ENCODE data around the gene SLC7A4. TPM values are rescaled to one million over a fixed set of nuclear protein-coding genes. Genes with fewer than 3 reads are reported as not detected.

SLC7A4 gene
- total and polyA plus RNA-seq, 2 of the 8 experiments (the other 6 are each of a cell fraction or from before 2014, with no cell fraction given) = 0.92 TPM; not detected in 1

GRCh38 chr22:20987375-20987774 lies 45.0 kb downstream of the SLC7A4 start:
- Histone ChIP-seq H3K9me3 (ENCODE audit: insufficient read depth in 2 of 2, low read depth in 1 of 2, low read length in 1 of 2) (no peaks in the 10 kb centered on the region), H3K18ac (ENCODE audit: extremely low read depth, low read length) (no peak overlapping the region), H4K5ac (ENCODE audit: insufficient read length, low read depth, low read length) (no peak overlapping the region), H2BK12ac (ENCODE audit: low read depth, low read length) (no peak overlapping the region), H3K23me2 (ENCODE audit: low read depth, low read length) (peaks cover 1% of the 10 kb centered on the region), H2BK20ac (ENCODE audit: low read length) (no peak overlapping the region), H3K79me2 (ENCODE audit: control insufficient read depth in 1 of 2, insufficient read depth in 2 of 2, low read length in 2 of 2) (no peaks in the 10 kb centered on the region), H3K9ac (replicated peaks in 1 of 4; ENCODE audit: extremely low read depth in 1 of 4, low read depth in 3 of 4, low read length in 3 of 4) (no peak overlapping the region), H3K4me3 (ENCODE audit: extremely low read depth in 1 of 4, insufficient read depth in 2 of 4, low read depth in 3 of 4, low read length in 4 of 4) (no peak overlapping the region), H4K20me1 (replicated peaks in 1 of 2; ENCODE audit: control insufficient read depth in 1 of 2, insufficient read depth in 2 of 2, low read length in 2 of 2) (peaks cover 0 to 8% of the 10 kb centered on the region in 2 experiments), H3K4me1 (replicated peaks in 1 of 4; ENCODE audit: control insufficient read depth in 3 of 4, insufficient read depth in 4 of 4, low read length in 3 of 4) (peaks cover 0 to 5% (median 0%) of the 10 kb centered on the region in 4 experiments; a peak in 2 of 7 replicates), H2AK5ac (ENCODE audit: low read depth, low read length) (no peak overlapping the region), H2BK15ac (ENCODE audit: low read length) (no peak overlapping the region), H3K4ac (replicated peaks; ENCODE audit: insufficient read length, low read depth, low read length) (no peak overlapping the region), H3K36me3 (ENCODE audit: control insufficient read depth in 2 of 4, insufficient read depth in 4 of 4, low read length in 3 of 4) (peaks cover 0 to 7% (median 2%) of the 10 kb centered on the region in 4 experiments; a peak in 3 of 8 replicates), H3K14ac (ENCODE audit: insufficient read length) (no peak overlapping the region), H4K91ac (replicated peaks; ENCODE audit: insufficient read length, low read length) (no peak overlapping the region), H2BK5ac (ENCODE audit: low read depth, low read length) (no peak overlapping the region), H2AFZ (ENCODE audit: low read length) (no peak overlapping the region), H3K23ac (ENCODE audit: insufficient read length) (no peak overlapping the region), H3K56ac (replicated peaks; ENCODE audit: insufficient read length, low read depth, low read length) (no peak overlapping the region), H3K27me3 (replicated peaks in 1 of 4; ENCODE audit: control insufficient read depth in 3 of 4, extremely low read depth in 1 of 4, insufficient read depth in 3 of 4, low read length in 3 of 4) (peaks cover 0 to 2% (median 1%) of the 10 kb centered on the region in 4 experiments; a peak in 4 of 7 replicates), H2BK120ac (replicated peaks; ENCODE audit: low read depth, low read length) (no peak overlapping the region), H3K4me2 (ENCODE audit: insufficient read depth in 1 of 2, low read depth in 2 of 2, low read length in 2 of 2) (no peak overlapping the region), H3K27ac (ENCODE audit: low read depth, low read length) (no peak overlapping the region), H3K79me1 (ENCODE audit: low read depth, low read length) (no peaks in the 10 kb centered on the region), H4K8ac (ENCODE audit: extremely low read depth, insufficient read depth, low read length) (no peak overlapping the region)
- whole genome bisulfite sequencing, 2 experiments (ENCODE audit: extremely low coverage in 1 of 2, insufficient coverage in 1 of 2, insufficient read length in 1 of 2, insufficient replicate concordance in 2 of 2, low coverage in 1 of 2, low lambda C conversion rate in 2 of 2, missing lambda C conversion rate in 1 of 2) = 93% methylated on average over 9 of the region's 14 CpGs; no CpG with 5 or more reads in 1 of the 2 experiments
- TF ChIP-seq ATF2 (IDR thresholded peaks at IDR 0.05; ENCODE audit: low read length) (no peak), SIRT6 (IDR thresholded peaks at IDR 0.05; ENCODE audit: low read length) (no peak), KDM1A (IDR thresholded peaks at IDR 0.05; ENCODE audit: borderline replicate concordance, low read length) (no peak), EGR1 (IDR thresholded peaks at IDR 0.05; ENCODE audit: borderline replicate concordance, low read depth, low read length) (no peak), ZNF274 (IDR thresholded peaks at IDR 0.05; ENCODE audit: borderline replicate concordance, extremely low read depth, low read length) (no peak), SP4 (IDR thresholded peaks at IDR 0.05; ENCODE audit: low read length) (no peak), SP1 (IDR thresholded peaks at IDR 0.05; ENCODE audit: low read depth, low read length) (no peak), KDM5A (IDR thresholded peaks at IDR 0.05; ENCODE audit: low read length) (no peak), SIX5 (IDR thresholded peaks at IDR 0.05; ENCODE audit: low read depth, low read length) (no peak), RXRA (IDR thresholded peaks at IDR 0.05; ENCODE audit: insufficient read depth, low read depth, low read length) (no peak), KDM4A (IDR thresholded peaks at IDR 0.05; ENCODE audit: low read depth, low read length, severe bottlenecking) (no peak), SUZ12 (IDR thresholded peaks at IDR 0.05; ENCODE audit: low read length) (no peak)
- FAIRE-seq = no peak
- no peak for DNase-seq (ENCODE audit: low read depth in 1 of 2, low spot score in 2 of 2)
- ChIA-PET CTCF (ENCODE audit: partially characterized antibody) (interaction anchor here (0.7 to 2.0 kb wide), 3 partner anchors 11 to 24 kb away, joined by 3 to 5 read pairs (median 3); no protein-coding TSS in a partner anchor), POLR2A (ENCODE audit: partially characterized antibody) (interaction anchor here (0.7 kb wide), 1 partner anchor 8 kb away, joined by 4 read pairs; no protein-coding TSS in a partner anchor)

All from H1 (cell line).